Kidney epithelial cell (primary cell): ENCODE data around the gene UNC79. TPM values are rescaled to one million over a fixed set of nuclear protein-coding genes. Genes with fewer than 3 reads are reported as not detected.

Experiments used
- DNase-seq: peaks from one replicate; pipeline ENCODE4 v3.0.0-alpha.2; 2010; ENCODE audit warnings: low read depth
- H3K27me3 ChIP-seq: 2 replicates; pipeline ENCODE4 v1.6.0; 2011; ENCODE audit warnings: low read length; ENCODE audit not compliant: control insufficient read depth, insufficient read depth
- H3K36me3 ChIP-seq: 2 replicates; pipeline ENCODE4 v1.5.1; 2011; ENCODE audit warnings: low read length; ENCODE audit not compliant: control insufficient read depth, insufficient read depth
- H3K4me3 ChIP-seq: 2 replicates; pipeline ENCODE4 v1.5.1; 2011; ENCODE audit warnings: low read depth, mild to moderate bottlenecking, control low read depth, low read length
- total RNA-seq: library from RNA; depleted of rRNA; stranded (reverse); fragments of >200 nt; gene quantifications from 2 replicates; pipeline ENCODE4 v1.2.3, GENCODE V29; 2015
- TF ChIP-seq, protein P1 (sequence below): IDR thresholded peaks from 2 replicates; pipeline ENCODE4 v1.5.1; 2011; ENCODE audit warnings: mild to moderate bottlenecking, moderate library complexity, low read length, control low read depth, inconsistent platforms; ENCODE audit not compliant: insufficient read depth, poor library complexity, severe bottlenecking

Gene UNC79
- total RNA-seq, 1 donor from 2014 or later: 0.13 TPM

DNA sequence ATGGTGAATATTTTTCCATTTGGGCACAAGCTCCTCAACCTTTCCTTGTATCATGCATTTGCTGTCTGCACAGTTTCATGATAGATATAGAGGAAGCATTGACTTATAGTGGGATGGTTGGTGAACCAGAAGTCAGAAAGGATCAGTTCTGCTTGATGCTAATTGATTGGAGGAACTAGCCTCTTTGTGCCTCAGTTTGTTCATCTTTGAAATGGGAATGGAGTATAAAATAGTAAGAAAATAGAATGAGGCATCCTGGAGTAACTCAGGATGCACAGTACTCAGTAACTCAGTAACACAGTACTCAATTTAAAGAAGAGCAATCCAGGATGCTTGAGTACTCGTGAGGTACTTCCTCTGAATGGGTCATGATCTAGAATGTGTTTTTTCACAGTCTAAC, 109.5 kb downstream of the UNC79 start:
- Histone ChIP-seq H3K27me3 (no peaks in the 10 kb centered on the region), H3K4me3 (no peak overlapping the region), H3K36me3 (no peaks in the 10 kb centered on the region)
- no peak for DNase-seq
- TF ChIP-seq, protein P1, sequence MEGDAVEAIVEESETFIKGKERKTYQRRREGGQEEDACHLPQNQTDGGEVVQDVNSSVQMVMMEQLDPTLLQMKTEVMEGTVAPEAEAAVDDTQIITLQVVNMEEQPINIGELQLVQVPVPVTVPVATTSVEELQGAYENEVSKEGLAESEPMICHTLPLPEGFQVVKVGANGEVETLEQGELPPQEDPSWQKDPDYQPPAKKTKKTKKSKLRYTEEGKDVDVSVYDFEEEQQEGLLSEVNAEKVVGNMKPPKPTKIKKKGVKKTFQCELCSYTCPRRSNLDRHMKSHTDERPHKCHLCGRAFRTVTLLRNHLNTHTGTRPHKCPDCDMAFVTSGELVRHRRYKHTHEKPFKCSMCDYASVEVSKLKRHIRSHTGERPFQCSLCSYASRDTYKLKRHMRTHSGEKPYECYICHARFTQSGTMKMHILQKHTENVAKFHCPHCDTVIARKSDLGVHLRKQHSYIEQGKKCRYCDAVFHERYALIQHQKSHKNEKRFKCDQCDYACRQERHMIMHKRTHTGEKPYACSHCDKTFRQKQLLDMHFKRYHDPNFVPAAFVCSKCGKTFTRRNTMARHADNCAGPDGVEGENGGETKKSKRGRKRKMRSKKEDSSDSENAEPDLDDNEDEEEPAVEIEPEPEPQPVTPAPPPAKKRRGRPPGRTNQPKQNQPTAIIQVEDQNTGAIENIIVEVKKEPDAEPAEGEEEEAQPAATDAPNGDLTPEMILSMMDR: no peak

DNA sequence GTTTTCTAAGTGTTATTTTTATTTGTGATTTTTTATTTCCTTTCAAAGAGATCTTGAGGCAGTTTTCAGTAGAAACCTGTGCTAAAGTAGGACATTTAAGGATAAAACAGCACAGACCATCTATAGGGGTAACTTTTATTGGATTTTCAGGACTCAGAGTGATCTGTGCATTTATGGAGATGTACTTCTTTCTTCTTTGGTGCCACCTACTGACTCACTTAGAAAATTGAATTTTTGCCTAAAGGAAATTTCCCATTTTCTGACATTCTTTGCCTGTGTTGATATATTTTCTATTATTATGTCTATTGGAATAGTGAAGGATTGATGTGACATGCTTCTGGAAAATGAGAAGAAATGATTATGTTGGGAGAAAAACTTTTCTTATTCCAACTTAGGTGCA, 113.0 kb downstream of the UNC79 start:
- no peak for DNase-seq
- H3K36me3 ChIP-seq: no peaks in the 10 kb centered on the region
- no peaks in the 10 kb centered on the region for H3K27me3 ChIP-seq
- TF ChIP-seq, protein P1: peak; percentile 38
- H3K4me3 ChIP-seq: no peak overlapping the region

DNA sequence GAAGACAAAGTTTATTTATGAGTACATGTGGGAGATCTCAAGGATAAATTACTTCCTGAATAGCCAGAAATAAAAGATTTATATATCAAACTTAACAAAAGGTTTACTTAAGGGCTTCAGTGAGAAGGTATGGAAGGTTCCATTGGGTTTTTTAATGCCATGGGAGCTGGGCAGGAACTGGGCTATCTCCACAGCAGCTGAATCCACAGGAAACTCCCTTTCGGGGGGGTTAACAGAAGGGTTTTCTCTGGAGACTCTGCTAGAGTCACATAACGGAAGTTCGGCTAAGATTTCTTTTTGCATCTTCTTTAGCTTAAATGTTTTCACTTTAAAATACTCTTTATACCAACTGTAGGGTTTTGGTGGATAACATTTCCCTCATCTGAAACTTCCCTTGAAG, 113.5 kb downstream of the UNC79 start:
- TF ChIP-seq, protein P1: no peak
- Histone ChIP-seq H3K4me3 (no peak overlapping the region), H3K36me3 (no peaks in the 10 kb centered on the region), H3K27me3 (no peaks in the 10 kb centered on the region)
- no peak for DNase-seq

DNA sequence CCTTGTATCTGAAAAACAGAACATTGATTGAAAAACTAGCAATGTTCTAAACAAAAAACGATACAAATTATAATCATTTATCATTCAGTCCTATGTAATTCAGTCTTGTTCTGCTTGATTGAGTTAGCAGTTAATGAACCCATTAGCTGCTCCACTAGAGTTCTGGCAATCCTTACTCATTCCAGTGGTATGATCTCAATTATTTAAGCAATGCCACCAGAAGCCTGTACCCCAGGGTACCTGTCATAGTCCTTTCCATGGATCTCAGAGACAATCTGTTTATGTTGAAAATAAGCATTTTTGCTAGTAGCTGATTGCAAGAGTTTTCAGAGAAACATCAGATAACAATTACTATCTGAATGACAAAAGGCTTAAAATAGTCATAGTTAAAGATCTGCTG, 115.9 kb downstream of the UNC79 start:
- no peaks in the 10 kb centered on the region for H3K27me3 ChIP-seq
- H3K4me3 ChIP-seq: no peak overlapping the region
- H3K36me3 ChIP-seq: no peaks in the 10 kb centered on the region
- peak; percentile 54 for DNase-seq
- TF ChIP-seq, protein P1: no peak

DNA sequence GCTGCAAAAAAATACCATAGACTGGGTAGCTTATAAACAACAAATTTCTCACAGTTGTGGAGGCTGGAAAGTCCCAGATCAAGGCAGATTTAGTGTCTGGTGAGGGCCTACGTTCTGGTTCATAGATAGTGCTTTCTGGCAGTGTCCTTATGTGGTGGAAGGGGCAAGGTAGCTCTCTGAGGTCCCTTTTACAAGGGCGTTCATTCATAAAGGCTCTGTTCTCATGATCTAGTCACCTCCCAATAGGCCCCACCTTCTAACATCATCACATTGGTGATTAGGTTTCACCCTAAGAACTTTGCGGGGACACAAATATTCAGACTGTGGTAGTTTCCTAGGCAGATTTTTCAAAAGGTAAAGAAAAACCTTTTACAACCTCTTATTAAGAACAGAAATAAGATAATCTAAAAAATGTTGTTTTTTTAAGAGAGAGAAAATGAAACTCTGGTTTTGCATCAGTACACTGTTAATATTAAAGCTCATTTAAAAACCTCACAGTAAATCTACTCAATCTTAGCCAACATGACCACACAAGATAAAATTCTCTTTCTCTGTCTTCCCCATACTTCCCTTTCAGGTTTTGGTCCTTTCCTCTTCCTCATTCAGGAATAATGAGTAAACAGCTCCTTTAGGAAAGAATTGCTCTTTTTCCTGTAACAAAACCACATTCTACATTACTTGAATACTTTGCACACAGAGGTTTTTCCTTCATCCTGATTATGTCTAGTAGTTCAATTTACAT, 117.5 kb downstream of the UNC79 start:
- no peaks in the 10 kb centered on the region for H3K36me3 ChIP-seq
- TF ChIP-seq, protein P1: no peak
- peak; percentile 56 for DNase-seq
- H3K4me3 ChIP-seq: no peak overlapping the region
- no peaks in the 10 kb centered on the region for H3K27me3 ChIP-seq

DNA sequence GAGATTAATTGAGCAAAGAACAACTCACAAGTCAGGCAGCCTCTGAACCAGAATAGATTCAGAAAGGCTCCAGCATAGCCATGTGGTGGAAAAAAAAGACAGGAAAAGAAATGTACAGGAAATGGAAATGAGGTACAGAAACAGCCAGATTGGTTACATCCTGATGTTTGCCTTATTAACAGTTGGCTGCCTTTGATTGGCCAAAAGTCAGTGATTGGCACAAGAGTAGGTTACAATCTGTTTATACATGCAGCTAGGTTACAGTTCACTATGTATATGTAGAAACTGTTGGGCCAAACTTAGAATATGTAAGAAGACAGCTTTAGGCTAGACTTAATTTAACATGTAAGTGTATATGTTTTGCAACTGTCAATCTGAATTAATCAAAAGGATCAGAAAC, 118.9 kb downstream of the UNC79 start:
- Histone ChIP-seq H3K4me3 (no peak overlapping the region), H3K27me3 (no peaks in the 10 kb centered on the region), H3K36me3 (no peaks in the 10 kb centered on the region)
- TF ChIP-seq, protein P1: no peak
- DNase-seq: no peak
